Measurements from ENCODE around the gene UGT3A2. TPM values are rescaled to one million over a fixed set of nuclear protein-coding genes. Genes with fewer than 3 reads are reported as not detected.
"Not testable (repeated sequence)": the region's sequence is repeated elsewhere in the genome, so short reads cannot be mapped to it uniquely, and the experiment has no call there.

Gene UGT3A2
- total RNA-seq, 1 donor from 2014 or later, result not detected

GRCh38 chr5:36019584-36019983 is 47.1 kb downstream of the UGT3A2 start:
- intact Hi-C loops (cut with DNase I); DNase-seq (ENCODE audit: low spot score); ATAC-seq: not testable (repeated sequence)

- ATAC-seq, result no peak
Observed at GRCh38 chr5:36017622-36018021, 49.1 kb downstream of the UGT3A2 start.

GRCh38 chr5:36017004-36017403 is 49.7 kb downstream of the UGT3A2 start:
- intact Hi-C loops (cut with DNase I), result no loop called here
- no peak for ATAC-seq
- no peak for DNase-seq (ENCODE audit: low spot score)

More at GRCh38 chr5:36017622-36018021, 49.1 kb downstream of the UGT3A2 start:
- intact Hi-C loops (cut with DNase I), result no loop called here
- no peak for DNase-seq (ENCODE audit: low spot score)

- intact Hi-C loops (cut with DNase I), result no loop called here
- DNase-seq (ENCODE audit: low spot score) (no peak), ATAC-seq (no peak)
Observed at GRCh38 chr5:36013182-36013581, 53.5 kb downstream of the UGT3A2 start.

- ATAC-seq, result no peak
- DNase-seq (ENCODE audit: low spot score), result no peak
- intact Hi-C loops (cut with DNase I), result no loop called here
Observed at GRCh38 chr5:36009698-36010097, 57.0 kb downstream of the UGT3A2 start.

- intact Hi-C loops (cut with DNase I), result no loop called here
- no peak for ATAC-seq
- no peak for DNase-seq (ENCODE audit: low spot score)
Observed at GRCh38 chr5:36007366-36007765, 59.3 kb downstream of the UGT3A2 start.

- no peak for ATAC-seq
- intact Hi-C loops (cut with DNase I), result no loop called here
Observed at GRCh38 chr5:36006163-36006562, 60.5 kb downstream of the UGT3A2 start.

GRCh38 chr5:36001032-36001431 is 65.7 kb downstream of the UGT3A2 start:
- ATAC-seq, result no peak

More at GRCh38 chr5:36006163-36006562, 60.5 kb downstream of the UGT3A2 start:
- DNase-seq (ENCODE audit: low spot score), result no peak

GRCh38 chr5:35999547-35999946 is 67.1 kb downstream of the UGT3A2 start:
- intact Hi-C loops (cut with DNase I), result no loop called here
- ATAC-seq, result no peak

More at GRCh38 chr5:36001032-36001431, 65.7 kb downstream of the UGT3A2 start:
- DNase-seq (ENCODE audit: low spot score), result no peak
- intact Hi-C loops (cut with DNase I), result no loop called here

GRCh38 chr5:35996076-35996475 is 70.6 kb downstream of the UGT3A2 start:
- ATAC-seq (no peak), DNase-seq (ENCODE audit: low spot score) (no peak)
- intact Hi-C loops (cut with DNase I), result no loop called here

More at GRCh38 chr5:35999547-35999946, 67.1 kb downstream of the UGT3A2 start:
- no peak for DNase-seq (ENCODE audit: low spot score)

GRCh38 chr5:35990941-35991611 is 75.6 kb downstream of the UGT3A2 start, which contains the start of gene UGT3A1:
UGT3A1 (minus strand) TSS chr5:35991390; CDS start chr5:35991240, 150 bp downstream.
- DNase-seq (ENCODE audit: low spot score) (no peak), ATAC-seq (no peak)
- intact Hi-C loops (cut with DNase I), result no loop called here

GRCh38 chr5:35990520-35990919 is 76.2 kb downstream of the UGT3A2 start:
- DNase-seq (ENCODE audit: low spot score) (no peak), ATAC-seq (no peak)
- intact Hi-C loops (cut with DNase I), result no loop called here

- intact Hi-C loops (cut with DNase I), result loop anchor here (5.0 kb wide), 1 partner anchor 451 kb away; no protein-coding TSS in a partner anchor
- ATAC-seq, result no peak
Observed at GRCh38 chr5:35988529-35988928, 78.2 kb downstream of the UGT3A2 start.

GRCh38 chr5:35987776-35988175 is 78.9 kb downstream of the UGT3A2 start:
- ATAC-seq (no peak), DNase-seq (ENCODE audit: low spot score) (no peak)
- intact Hi-C loops (cut with DNase I), result loop anchor here (5.0 kb wide), 1 partner anchor 450 kb away; no protein-coding TSS in a partner anchor

More at GRCh38 chr5:35988529-35988928, 78.2 kb downstream of the UGT3A2 start:
- DNase-seq (ENCODE audit: low spot score), result no peak

Other genes starting within 250 kb of the UGT3A2 start
- 7.8 TPM for gene IL7R, start 210.0 kb downstream of the UGT3A2 start, total RNA-seq
- not detected for gene CAPSL, start 128.3 kb downstream of the UGT3A2 start, total RNA-seq
- not detected for gene UGT3A1, start 75.5 kb downstream of the UGT3A2 start, total RNA-seq
- 18.5 TPM for gene LMBRD2, start 85.0 kb upstream of the UGT3A2 start, total RNA-seq
- gene SKP2, start 85.2 kb upstream of the UGT3A2 start, total RNA-seq, result 17.3 TPM
- 39.9 TPM for gene NADK2, start 175.0 kb upstream of the UGT3A2 start, total RNA-seq
- gene RANBP3L, start 235.0 kb upstream of the UGT3A2 start, total RNA-seq, result 0.40 TPM

Data from sciatic nerve (tissue), 2 donors.